ENCODE measurements around the gene PRUNE1.

PRUNE1 gene, protein sequence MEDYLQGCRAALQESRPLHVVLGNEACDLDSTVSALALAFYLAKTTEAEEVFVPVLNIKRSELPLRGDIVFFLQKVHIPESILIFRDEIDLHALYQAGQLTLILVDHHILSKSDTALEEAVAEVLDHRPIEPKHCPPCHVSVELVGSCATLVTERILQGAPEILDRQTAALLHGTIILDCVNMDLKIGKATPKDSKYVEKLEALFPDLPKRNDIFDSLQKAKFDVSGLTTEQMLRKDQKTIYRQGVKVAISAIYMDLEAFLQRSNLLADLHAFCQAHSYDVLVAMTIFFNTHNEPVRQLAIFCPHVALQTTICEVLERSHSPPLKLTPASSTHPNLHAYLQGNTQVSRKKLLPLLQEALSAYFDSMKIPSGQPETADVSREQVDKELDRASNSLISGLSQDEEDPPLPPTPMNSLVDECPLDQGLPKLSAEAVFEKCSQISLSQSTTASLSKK

DNA sequence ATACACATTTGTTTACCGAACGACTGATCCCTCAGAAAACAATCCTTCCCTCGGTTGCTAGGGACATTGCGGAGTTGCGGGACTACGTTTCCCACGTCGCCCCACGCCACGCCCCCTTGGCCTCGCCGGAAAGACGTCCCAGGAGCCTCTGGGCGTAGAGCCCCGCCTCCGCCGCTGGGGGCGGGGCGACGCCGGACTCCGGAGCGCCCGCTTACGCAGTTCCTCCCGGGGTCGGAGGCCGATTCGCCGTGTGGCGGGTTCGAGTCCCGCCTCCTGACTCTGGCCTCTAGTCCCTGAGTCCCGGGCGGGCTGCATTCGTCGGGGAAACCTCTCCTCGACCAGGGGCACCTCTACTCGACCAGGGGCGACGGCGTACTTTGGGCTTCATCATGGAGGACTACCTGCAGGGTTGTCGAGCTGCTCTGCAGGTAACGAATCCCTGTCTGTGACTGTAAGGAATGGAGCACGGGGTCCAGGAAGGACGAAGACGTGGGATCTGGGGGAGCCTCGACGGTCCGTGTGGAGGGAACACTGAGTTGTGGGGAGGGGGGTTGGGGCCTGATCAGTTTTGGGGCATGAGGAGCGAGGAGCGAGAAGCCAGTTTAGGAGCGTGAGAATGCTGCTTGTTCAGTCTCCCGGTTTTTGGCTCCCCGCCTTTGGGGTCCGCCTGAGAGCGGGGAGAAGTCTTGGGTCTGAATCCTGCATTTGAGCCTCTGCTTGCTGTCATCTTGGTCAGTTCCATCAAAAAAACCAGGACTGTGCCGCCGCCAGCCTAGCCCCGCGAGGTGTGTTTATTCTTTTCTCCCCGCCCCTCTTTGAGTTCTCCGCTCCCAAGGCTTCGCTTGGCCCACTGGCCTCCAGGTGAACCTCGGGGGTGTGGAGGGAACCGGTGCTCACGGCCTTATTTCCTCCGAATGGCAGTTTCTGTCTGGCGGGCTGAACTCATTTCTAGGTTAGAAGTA lies at the start of gene PRUNE1:
PRUNE1 (plus strand) TSS at position 206 of the 962 bp plus-strand sequence; CDS start at position 390, 184 bp downstream.
- DNase-seq (ENCODE audit: low read depth), result peak; percentile 94

- DNase-seq (ENCODE audit: low read depth), result no peak
These were observed 47.6 kb upstream of the PRUNE1 start for GRCh38 chr1:150960646-150961045.

GRCh38 chr1:150961756-150962155 lies 46.5 kb upstream of the PRUNE1 start:
- no peak for DNase-seq (ENCODE audit: low read depth)

DNA sequence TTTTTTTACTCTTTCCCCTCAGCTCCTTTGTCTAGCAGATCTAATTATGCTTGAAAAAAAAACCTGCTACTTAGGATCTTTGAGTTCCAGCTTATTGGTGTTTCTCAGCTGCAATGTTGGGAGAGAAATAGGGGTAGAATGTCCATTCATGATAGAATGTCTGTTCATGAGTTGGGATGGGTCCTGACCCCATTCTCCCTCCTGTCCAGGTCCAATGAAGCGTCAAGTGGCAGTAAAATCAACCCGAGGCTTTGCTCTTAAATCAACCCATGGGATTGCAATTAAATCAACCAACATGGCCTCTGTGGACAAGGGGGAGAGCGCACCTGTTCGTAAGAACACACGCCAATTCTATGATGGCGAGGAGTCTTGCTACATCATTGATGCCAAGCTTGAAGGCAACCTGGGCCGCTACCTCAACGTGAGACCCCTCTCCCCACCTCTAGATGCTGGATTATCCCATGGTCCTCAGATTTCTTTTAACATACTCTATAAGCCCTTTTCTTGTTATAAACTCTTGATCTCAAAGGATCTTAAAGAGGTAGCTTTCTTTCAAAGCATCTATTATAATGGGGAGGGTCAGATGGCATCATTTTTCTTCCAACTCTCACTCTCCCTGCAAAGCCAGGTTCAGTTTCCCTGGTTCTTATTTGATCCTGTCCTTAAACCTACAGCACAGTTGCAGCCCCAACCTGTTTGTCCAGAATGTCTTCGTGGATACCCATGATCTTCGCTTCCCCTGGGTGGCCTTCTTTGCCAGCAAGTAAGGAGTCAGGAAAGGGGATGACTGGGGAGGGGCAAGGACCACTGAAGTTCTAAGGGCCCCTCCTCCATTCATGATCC lies 44.7 kb upstream of the PRUNE1 start:
- DNase-seq (ENCODE audit: low read depth), result no peak

GRCh38 chr1:150964164-150964489 lies 44.1 kb upstream of the PRUNE1 start:
- DNase-seq (ENCODE audit: low read depth), result no peak

DNA sequence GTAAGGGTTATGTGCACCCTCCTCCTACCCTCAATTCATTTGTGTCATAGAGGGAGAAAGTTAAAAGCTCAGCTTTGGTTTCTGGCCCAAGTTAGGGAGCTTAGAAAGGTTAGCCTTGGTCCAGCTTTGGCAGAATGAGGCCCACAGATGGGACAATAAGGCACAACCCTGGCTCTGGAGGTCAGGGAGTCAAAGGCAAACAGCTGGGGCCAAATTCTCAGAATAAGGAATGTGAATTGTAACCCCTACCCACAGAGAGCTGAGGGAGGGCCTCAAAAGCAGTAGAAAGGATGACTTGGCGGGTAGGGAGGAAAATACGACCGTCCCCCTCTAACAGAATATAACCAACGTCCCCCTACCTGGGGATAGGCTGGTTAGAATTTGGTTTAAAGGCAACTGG lies 42.6 kb upstream of the PRUNE1 start:
- no peak for DNase-seq (ENCODE audit: low read depth)

DNA sequence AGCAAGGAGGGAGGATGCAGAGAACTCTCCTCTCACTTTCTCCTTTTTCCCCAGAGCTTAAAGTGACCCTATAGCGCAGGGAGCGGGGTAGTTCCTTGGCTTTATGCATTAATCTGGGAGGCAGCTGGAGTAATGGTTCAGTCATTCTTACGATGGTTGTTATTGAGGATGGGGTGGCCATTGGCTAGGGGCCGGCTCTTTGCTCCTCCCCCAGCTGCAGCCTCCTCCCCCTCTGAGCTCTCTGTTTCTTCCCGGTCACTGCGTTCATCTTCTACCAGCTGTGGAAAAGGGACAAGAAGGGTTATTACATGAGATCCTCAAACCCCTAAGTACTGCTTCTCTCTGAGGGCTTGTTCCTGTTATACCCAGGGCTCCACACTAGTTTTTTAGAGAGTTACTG lies 42.2 kb upstream of the PRUNE1 start:
- no peak for DNase-seq (ENCODE audit: low read depth)

DNA sequence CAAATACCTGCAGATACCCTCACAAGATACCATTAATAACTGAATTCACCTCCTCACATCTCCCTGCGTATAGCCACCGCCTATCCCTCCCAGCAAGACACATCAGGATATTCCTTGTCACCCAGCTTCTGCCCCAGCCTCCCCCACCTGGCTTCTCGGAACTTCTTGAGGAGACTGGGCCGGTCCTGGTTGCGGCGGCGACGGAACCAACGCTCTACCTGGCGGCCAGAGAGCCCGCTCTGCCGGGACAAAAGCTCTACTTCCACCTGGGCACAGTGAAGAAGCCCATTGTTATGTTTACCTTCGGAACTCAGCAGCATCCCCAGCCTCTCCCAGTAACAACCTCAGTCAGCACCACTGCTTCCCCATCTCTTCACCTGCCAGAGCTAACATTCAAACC lies 40.3 kb upstream of the PRUNE1 start:
- no peak for DNase-seq (ENCODE audit: low read depth)

DNA sequence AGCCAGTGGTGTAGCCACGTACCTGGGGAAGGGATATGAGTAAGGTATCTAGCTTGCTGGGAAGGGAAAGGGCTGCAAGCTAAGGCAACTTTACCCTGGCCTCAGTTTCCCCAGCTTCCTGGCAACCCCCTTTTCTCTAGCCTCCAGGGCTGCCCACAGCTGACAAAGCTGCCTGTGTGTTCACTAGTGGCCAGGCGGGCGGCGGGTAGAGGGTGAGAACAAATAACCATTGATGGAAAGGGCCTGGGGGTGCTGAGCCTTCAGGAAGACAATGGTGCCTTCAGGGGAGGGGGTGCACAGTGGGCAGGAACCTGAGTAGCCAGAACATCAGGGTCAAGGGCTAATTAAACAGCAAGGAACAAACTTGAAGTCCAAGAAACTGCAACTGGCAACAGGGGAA lies 39.8 kb upstream of the PRUNE1 start:
- DNase-seq (ENCODE audit: low read depth), result no peak

- DNase-seq (ENCODE audit: low read depth), result no peak
These were observed 38.6 kb upstream of the PRUNE1 start for GRCh38 chr1:150969626-150970025.

DNA sequence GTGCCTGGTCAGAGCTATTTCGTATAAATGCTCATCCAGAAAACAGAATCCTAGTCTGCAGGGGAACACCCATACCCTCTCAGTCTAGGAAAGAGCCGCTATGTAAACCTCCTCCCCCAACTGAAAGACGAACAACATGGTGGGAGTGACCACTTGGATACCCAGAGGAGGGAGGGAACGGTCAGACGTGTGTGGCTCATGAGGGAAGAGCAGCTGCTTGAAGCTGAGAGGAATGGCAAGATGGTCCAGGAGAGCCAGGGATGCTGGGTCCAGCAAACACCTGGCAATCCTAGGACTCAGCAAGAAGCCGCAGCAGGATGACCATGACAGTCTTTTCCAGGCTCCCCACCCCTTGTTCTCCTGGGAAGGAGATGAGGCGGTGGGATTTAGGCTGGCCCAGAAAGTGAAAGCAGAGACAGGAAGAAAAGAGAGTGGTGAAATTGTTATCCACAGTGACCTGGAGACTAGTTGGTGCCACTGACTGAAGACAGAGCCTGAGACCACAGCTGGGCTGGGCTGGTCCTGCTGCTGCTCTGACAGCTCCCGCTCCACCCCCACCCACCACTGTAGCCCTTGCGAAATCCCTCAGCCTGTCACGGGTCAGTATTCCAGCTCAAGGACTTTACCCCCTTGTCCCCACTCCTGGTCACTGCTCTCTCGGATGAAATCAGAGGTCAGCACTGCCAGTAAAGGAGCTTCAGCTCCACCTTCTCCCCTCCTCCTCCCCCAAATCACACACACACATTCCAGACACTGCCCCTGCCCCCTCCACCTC lies 37.3 kb upstream of the PRUNE1 start:
- no peak for DNase-seq (ENCODE audit: low read depth)

DNA sequence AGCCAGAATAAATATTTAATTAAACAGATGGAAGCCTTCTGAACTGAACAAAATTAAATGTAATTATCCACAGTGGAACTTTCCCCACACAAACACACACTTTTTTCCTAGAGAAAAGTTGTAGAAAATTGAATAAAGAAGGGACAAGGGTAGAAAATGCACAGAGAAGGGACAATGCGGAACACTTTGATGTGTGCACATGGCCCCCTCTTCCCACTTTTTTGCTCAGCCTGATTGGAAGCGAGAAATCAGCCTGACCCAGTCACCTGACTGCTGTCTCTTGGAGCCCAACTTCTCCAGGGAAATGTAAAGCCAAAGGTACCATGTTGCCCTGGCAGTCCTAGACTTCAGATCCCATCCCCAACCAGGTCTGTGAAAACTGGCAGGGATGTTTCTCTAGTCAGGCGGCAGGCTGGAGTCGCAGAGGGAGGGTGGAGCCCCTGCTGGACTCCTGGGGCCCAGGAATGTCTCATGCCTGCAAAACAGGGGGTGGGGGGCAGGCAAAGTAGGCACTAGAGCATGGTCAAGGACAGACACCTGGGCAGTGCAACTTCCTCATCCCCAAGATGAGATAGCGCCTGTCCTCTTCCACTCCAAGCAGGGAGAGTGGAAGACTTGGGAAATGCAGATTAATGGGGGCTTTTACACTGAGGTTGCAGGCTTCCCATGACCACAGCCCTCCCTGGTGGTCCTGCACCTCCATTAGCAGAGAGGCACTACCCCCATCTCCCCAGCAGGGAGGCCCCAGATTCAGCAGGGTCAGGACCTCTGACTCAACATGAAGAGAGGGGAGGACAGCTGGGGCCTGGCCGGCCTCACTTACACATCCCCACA lies 36.4 kb upstream of the PRUNE1 start:
- DNase-seq (ENCODE audit: low read depth), result no peak

GRCh38 chr1:150972417-150972940 lies 35.8 kb upstream of the PRUNE1 start:
- DNase-seq (ENCODE audit: low read depth), result no peak

DNA sequence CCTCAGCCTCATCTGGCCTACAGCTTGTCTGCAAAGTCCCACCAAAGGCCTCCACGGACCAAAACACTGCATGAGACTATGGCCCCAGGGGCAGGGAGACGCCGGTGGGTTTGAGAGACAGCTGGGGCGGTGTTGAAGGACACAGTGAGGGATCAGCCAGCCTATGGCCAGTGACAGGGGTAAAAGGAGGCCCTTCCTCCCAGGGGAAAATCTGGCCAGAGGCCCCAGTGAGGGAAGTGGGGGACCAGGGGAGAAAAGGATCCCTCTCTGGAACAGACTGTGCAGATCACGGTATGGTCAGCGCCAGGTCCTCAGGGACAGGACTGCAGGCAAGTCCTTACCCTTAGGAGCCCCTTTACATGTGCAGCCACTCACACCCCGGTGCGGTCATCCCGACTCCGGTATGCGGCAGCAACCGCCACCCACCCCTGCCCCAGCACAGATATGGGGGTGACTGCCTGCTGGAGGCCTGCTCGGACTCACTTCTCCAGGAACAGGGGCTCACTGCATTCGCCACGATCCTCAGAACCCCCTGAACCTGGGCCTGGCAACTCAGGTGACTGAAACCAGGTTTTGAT lies 34.9 kb upstream of the PRUNE1 start:
- DNase-seq (ENCODE audit: low read depth), result no peak

GRCh38 chr1:150973836-150974579 lies 34.2 kb upstream of the PRUNE1 start:
- peak; percentile 9 for DNase-seq (ENCODE audit: low read depth)

DNA sequence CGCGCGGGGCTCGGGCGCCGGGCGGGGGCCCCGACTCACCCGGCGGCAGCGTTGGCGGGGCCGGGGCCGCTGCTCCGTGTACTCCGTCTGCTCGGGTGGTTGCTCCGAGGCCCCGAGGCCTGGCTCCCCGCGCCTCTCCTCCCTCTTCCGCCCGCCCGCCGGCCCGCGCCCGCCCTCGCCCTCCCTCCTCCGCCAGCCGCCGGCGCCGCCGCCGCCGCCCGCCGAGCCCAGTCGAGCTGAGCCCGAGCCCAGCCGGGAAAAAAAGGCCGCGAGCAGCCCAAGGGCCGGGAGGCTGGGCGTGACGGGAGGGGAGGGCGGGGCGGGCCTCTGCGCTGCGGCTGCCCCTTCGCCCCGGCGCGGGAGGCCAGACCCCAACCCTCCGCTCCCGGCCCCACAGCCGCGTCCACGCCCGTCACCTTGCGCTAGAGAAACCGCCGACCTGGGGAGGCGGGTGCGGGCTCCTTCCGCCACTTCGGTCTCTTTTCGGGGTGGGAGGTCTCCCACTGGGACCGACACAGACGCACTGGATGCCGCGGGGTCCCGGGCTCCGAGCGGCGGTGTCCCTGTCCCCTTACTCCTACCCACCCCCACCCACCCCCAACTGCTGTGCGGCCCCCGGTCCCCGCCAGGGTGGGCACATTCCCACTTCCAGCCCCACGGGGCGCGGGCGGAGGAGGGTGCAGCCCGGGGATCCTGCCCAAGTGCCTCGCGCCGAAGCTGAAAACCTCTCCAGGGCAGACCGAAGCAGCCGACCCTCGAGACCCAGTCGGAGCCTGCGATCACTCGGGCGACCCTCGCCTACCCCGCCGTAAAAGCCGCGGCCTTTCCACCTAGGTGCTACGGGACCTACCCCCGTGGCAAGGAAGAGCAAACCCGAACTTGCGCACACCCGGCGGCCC lies 33.4 kb upstream of the PRUNE1 start, which contains the start of gene CERS2:
CERS2 (minus strand) TSS at position 256 of the 899 bp plus-strand sequence. CDS start 5,745 bp downstream, outside the sequence.
- DNase-seq (ENCODE audit: low read depth), result peak; percentile 77

DNA sequence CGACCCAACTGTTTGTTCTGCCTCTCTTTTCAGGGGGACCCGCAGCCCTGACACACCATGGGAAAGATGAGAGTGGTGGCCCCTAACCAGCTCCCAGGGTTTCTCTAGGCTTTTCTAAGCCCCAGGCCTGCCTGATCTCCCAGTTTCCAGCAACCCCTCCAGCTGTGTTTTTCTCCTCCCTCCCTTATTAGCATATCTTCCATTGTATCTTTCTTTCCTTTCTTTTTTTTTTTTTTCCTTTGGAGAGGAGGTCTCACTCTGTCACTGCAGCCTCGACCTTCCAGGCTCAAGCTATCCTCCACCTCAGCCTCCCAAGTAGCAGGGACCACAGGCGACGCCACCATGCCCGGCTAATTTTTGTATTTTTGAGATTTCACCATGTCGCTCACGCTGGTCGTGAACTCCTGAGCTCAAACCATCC lies 31.8 kb upstream of the PRUNE1 start:
- no peak for DNase-seq (ENCODE audit: low read depth)
